ENCODE measurements around the gene TOMT.

GRCh38 chr11:72069200-72069599 is 36.5 kb upstream of the TOMT start:
- TF ChIP-seq CTCF (IDR thresholded peaks at IDR 0.05) (no peak), ZFX (IDR thresholded peaks at IDR 0.05; ENCODE audit: borderline replicate concordance) (no peak)

All from 22Rv1 (cell line).